Middle frontal gyrus (tissue), 1 donor: Measurements from ENCODE around the gene ZNF407.
"Not testable (repeated sequence)": the region's sequence is repeated elsewhere in the genome, so short reads cannot be mapped to it uniquely, and the experiment has no call there.

ENCODE experiments used
- DNase-seq: peaks from one replicate; pipeline ENCODE4 v3.0.0-alpha.2; 2015; ENCODE audit warnings: low spot score; ENCODE audit errors: extremely low spot score

ZNF407 gene

DNA sequence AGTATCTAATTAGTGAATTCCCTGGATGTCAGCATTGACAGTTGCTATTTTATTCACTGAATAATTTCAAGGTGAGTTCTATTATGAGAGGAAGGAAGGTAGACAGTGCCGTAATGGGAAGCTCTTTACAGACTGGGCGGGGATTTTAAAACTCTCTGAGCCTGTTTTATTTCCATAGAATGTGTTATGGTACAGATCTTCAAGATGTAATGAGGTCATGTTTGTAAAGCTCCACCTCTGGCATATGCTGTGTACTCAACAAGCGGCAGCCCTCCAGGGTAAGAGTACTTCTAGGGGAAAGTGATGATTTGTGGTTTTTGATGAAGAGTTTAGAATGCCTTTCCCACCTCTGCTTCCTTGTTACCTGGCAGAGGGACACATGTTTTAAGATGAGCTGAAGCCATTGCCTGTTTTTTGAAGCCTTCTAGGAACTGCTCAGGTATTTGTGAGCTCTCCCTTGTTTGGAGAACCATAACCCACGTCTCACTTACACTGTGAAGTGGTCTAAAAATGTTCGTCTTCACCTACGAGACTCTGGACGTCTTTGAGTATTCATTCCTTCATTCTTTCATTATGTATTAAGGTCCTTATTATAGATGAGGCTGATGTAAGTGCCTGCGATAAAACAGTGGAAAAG, 360.0 kb downstream of the ZNF407 start:
- no peak for DNase-seq

DNA sequence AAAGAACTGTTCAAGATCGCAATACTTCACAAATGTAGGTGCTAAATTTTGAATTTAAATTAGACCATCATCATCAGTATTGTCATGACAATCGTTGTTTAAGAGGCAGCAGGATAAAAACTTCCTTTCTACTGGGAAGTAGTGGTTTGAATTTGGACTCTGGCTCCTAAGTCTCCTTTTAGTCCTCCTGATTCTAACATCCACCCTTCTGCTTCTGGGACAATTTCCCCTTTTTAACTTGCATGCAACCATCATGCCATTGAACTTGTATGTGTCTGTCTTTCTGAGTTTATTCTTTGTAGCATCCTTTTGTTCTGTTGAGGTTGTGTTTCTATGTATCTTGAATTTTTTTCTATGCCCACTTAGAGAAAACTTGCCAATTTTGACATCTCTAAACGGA, 361.5 kb downstream of the ZNF407 start:
- no peak for DNase-seq

DNA sequence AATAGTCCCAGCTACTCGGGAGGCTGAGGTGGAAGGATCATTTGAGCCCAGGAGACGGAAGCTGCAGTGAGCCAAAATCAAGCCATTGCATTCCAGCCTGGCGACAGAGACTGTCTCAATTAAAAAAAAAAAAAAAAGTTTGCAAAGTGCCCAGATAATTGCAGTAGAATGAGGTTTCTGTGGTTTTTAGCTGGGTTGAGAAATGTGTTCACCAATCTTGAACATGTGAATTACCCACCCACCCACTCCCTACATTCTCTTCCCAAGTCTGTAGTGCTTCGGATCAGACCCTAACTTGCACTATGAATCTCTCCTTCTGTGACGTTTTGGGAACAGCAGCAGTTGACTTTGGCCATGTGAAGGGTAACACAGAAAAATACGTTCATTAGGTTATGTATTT, 363.9 kb downstream of the ZNF407 start:
- no peak for DNase-seq

DNA sequence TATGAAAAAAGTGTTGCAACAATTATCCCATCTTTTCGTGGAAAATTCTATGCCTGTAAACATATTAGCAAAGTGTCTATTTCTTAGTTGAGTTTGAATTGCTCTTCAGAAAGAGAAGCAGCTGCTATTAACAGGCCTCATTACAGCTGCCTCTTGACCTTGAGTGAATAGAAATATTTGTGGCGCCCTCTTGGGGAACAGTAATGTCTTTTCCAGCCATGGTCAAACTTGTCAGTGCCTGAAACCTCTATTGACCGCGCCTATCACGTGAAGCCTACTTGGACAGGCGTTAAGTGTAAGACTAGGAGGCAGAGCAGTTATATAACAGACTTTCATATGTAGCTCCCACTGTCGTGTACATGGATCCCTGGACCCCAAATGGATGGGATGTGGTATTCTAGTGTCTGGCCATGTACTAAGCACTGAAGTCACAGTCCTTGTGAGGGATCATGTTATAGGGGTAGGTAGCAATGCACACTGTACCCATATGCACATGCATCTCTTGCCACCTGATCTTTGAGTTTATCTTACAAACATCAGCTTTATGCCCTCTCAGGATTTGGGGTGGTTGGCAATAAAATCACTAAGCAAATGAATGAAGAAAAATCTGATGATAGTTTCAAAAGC, 366.3 kb downstream of the ZNF407 start:
- DNase-seq: no peak

DNA sequence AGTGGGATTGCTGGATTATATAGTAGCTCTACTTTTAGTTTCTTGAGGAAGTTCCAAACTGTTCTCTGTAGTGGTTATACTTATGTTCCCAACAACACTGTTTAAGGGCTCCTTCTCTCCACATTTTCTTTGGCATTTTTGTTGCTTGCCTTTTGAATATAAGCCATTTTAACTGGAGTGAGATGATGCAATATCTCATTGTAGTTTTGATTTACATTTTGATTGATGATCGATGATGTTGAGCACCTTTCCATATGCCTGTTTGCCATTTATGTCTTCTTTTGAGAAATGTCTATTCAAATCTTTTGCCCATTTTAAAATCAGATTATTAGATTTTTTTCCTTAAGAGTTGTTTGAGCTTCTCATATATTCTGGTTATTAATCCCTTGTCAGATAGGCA, 368.0 kb downstream of the ZNF407 start:
- no peak for DNase-seq

DNA sequence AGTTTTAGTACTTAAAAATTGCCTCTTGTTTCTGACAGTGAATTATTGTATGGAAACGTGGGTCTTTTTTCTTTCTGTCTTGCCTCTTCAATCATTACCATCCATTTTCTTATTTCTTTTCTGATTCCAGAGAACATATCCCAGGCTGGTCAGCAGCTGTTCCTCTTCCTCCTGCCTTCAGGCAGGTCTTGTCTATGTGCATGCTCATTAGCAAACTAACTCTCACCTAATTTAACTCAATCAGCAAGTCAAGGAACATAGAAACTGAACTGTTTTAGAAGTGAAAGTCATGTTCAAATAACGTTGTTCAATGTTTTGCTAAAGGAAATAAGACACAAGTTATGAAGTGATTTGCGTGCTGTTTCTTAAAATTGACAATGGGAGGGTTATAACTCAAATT, 369.8 kb downstream of the ZNF407 start:
- no peak for DNase-seq

DNA sequence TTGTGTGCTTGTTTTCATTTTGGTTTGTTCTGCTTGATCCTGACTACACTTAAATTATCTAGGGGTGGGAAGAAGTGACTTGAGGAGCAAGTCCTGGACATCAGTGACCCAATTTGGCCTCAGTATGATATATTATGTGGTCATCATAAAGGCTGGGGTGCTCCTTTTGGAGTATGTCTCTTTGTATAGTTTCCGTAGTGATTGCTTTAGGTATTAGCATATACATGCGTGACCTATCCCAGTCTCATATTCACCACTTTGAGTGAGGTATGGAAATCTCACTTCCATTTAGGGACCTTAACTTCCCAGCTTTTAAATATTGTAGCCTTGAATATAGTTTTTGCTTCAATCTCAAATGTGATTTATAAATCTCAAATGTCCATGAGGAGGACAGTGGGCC, 370.3 kb downstream of the ZNF407 start:
- DNase-seq: no peak

DNA sequence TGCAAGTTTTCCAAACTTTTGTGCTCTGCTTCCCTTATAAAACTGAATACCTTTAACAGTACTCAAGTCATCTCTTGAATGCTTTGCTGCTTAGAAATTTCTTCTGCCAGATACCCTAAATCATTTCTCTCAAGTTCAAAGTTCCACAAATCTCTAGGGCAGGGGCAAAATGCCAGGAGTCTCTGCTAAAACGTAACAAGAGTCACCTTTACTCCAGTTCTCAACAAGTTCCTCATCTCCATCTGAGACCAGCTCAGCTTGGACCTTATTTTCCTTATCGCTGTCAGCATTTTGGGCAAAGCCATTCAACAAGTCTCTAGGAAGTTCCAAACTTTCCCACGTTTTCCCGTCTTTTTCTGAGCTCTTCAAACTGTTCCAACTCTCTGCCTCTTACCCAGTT, 373.7 kb downstream of the ZNF407 start:
- not testable (repeated sequence) for DNase-seq

DNA sequence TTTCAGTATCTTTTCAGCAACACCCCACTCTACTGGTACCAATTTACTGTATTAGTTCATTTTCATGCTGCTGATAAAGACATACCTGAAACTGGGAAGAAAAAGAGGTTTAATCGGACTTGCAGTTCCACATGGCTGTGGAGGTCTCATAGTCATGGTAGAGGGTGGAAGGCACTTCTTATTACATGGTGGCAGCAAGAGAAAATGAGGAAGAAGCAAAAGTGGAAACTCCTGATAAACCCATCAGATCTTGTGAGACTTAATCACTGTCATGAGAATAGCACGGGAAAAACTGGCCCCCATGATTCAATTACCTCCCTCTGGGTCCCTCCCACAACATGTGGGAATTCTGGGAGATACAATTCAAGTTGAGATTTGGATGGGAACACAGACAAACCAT, 374.1 kb downstream of the ZNF407 start:
- DNase-seq: not testable (repeated sequence)

DNA sequence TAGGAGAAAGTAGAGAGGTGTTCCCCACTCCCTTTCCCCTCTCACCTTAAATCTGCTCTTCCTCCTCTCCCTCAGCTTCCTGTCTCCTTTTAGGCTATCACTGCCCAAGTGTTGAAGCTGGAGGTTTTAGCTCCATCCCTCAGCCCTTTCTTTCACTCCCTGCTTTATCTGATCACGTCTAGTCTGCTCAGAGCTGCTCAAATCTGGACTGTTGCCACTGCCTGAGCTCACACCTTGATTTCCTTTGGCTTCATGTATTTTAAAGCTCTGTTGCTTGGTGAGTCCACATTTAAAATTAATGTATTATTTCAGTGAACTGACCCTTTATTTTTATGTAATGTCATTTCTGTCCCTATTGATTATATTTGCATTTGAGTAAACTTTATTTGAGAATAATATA, 374.7 kb downstream of the ZNF407 start:
- no peak for DNase-seq

DNA sequence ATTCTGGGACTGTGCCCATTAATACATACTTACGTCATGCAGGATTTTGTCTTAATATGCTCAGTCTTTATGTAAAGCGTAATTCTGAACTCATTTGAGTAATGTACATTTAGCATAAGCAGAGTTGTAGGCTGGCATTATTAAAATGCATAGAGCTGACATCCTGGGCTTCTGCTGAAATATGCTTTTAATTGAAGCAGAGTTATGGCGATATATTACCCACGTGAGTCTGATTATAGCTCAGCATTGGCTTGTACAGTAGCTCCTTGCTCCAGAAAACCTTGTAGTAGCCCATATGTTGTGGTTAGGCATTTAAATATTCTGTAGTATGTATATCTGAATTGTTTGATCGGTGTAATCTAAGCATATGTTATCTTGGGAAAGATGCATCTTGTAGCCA, 377.3 kb downstream of the ZNF407 start:
- DNase-seq: no peak

DNA sequence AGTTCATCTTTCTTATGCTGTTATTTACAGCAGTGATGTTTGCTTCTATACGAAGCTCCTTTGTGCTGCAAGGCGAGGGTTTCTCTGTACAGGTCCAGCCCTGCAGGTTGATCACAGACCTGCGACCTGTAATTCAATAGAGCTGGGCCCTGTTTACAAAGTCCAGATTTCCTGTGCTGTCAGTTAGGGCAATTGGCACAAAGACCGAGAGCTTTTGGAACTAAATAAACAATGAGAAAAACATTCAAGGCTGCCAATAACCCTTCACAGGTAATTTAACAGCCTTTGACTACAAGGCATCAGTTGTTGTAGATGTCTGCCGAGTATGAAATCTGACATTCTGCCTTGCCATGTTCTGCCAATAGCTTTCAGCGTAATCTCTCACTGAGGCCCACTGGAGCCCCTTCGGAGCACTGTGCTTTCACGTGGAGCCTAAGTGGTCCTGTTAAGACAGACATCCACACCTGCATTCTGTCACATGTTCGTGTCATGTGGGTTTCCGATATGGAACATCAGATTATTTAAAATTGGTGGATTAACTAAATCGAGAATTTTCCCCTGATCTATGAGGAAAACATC, 378.8 kb downstream of the ZNF407 start:
- DNase-seq: no peak

DNA sequence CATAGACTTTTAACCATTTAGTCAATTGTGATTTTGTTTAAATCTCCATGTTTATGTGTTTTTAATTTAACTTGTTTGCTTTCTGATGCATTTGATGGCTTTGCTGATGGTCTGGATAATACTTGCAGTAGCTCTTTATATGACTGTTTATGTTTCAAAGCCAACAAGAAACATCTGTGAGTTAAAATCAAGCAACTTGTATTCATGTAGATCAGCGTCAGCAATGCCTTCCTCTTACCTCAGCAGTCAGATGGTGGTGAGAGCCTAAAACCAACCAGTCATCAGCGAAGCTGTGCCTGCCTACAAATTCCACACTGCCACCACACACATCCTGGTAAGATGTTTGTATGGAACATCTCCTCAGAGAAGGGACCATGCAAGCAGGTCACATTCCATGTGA, 379.4 kb downstream of the ZNF407 start:
- DNase-seq: no peak

DNA sequence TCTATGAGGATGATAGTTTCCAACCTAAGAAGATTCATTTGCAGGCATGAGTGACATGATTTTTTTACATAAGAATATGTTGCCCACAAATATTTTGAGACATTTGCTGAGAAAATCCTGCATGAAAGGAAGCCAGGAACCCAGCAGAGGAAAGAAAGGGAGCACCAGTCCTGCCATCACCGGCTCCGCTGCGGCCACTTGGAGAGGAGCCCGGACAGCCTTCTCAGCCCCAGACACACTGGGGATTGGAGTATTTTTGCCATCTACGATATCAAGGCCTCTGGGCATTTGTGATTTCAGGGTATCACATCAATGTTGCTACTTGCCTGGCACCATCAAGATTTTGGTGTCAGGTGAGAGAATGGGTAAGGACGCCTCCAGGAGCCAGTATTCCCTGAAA, 383.0 kb downstream of the ZNF407 start:
- no peak for DNase-seq

DNA sequence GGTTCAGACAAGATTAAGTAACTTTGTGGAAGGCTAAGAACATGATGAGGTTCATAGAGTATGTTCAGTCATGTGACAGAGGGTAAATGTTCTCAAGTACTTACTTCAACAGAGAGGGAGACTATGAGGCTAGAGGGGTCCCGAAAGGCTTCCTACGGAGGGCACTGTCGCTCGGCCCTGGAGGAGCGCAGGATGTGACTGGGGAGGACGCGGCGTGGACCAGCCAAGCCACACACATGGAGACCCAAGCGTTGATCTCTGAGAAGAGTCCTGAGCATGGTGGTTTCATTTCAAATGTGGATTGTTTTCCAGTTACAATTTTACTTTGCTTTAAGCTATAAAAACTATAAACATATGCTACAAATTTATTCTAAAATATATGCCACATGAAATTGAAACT, 383.8 kb downstream of the ZNF407 start:
- no peak for DNase-seq

DNA sequence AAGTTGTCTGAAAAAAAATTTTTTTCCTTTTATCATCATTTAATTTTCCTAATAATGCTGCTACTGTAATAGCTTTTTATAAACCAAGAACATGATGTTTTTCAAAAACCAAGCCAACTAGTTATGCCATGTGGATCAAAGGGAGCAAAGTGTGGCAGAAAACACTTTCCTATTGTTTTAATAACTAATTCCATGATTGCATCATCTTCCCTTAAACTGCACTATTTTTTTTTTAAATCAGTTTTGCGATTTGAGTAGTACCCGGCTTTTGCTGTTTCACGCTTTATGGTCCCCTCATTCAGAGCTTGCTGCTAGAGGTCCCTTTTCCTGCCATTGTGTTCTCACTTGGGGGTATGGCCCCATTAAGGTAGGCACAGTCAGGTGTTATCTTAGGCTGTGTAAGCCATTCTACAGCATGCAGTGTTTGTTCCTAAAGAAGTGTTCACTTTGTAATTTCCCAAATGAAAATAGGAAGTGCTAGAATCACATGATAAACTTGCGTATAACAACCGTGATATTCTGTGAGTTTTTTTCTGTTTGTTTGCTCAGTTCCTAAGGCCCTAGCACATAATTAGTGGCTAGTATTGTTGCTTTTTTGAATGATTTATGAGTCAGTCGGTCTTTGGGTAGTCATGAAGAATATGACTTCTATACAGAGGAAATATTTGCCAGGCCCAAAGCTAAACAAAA, 385.4 kb downstream of the ZNF407 start:
- no peak for DNase-seq

DNA sequence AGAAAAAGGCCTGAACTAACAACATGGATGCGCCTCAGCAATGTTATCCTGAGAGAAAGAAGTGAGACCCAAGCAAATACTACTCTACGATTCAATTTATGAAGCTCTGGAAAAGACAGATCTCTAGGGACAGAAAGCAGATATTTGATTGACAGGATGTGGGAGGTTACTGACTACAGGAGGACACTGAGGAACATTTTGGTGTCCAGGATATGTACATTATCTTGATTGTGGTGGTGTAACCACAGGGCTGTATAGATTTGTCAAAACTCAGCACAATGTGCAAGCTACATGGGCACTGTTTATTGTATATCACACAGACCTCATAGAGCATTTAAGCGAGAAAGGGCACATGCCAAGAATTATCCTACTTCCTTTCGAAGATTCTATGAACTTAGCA, 391.5 kb downstream of the ZNF407 start:
- DNase-seq: no peak

DNA sequence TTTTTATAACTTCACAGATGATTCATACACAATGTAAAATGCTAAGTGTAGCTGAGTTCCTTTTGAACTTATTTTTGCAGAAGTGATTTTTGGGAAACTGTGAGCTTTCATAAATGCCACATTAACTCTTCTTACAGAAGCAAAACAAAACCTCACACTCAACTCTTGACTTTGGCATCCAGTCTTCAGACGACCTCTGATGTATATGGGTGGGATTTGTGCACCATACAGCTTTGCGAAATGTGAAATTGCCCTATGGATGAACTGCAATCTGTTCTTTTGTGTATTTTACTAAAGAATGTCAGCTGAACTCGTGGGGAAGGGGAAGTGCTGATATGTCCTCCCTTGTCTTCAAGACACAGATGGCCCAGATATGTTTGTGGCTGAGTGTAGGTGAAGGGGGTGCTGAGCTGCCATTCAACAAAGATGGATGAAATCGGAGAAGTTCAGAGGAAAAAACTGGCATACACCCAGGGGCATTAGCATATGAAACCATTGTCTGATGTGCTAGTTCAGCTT, 393.0 kb downstream of the ZNF407 start:
- no peak for DNase-seq

DNA sequence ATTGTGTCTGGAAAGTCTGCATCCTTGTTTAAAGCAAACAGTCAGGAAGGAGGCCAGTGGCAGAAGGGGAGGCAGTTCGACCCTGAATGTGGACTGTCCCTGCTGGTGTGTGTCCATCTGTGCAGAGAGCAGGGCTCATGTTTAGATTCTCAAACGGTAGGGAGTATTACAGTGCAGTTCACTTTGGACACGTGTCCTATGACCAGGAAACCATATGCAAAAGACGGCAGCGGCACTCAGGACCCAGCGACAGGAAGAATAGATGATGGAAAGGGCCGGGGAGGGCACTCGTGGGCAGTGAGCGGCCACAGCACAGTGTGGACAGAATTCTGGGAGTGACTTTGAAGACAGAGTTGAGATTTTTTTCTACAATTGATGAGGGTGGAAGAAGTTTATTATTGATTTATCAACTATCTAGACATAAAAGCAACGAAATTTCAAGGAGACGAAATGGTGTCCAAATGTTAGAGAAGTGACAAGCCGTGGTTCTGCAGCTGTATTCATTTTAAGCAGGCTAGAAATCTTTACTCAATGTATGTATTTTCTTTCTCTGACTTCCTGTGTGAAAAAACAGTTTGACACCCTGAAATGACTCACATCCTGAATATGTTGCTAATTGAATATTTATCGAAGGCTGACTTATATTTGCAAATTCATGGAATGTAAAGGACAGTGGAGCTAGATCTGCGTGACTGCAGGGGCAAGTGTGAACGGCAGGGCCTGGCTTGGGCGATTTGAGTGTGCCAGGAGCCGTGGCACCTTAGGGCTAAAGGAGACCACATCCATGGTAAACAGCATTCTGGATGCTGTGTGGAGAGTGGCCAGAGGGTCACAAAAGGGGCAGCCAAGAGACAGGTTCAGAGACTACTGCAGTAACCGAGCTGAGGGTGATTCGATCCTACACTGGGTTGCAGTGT, 397.1 kb downstream of the ZNF407 start:
- DNase-seq: no peak

DNA sequence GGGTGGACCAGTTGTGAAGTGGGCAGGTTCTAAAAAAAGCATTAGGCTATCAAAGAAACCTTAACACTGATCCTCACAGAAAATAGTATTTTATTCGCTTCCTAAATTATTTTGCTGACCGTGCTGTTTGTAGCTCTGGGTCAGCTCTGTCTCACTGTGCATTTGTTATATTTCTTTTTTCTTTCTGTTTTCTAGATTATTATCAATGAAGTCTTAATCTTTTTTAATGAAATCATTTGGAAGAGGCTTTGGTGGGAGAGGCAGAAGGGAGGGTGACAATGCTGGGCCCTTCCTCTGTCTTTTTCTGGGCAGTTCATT, 397.7 kb downstream of the ZNF407 start:
- no peak for DNase-seq

DNA sequence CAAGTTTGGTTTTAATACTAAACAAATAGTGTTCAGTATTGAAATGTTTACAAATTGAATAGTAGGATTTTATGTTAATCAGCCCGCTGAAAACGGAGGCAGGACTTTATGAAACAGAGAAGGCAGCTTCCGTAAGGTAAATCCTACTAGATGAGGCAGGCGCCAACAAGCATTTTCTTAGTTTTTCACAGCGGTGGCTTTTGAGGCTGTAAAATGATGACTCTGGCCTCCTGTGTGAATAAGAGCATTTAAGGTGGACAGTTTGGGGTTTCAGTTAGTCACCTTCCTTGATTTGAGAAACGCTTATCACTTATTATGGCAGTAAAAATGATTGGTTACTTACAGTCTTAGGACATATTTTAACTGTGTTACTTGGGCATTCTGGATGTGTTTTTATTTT, 398.4 kb downstream of the ZNF407 start:
- no peak for DNase-seq
